ENCODE results near the gene PPP2R2C.

- no peak for TF ChIP-seq POU2F2 (IDR thresholded peaks at IDR 0.05; ENCODE audit: low read depth, low read length)
- TF ChIP-seq POLR2A (IDR thresholded peaks at IDR 0.05; ENCODE audit: low read depth, low read length) = no peak
- TF ChIP-seq POLR2AphosphoS5 (IDR thresholded peaks at IDR 0.05; ENCODE audit: low read depth, low read length) = no peak
- TF ChIP-seq SPI1 (IDR thresholded peaks at IDR 0.05; ENCODE audit: low read depth, low read length) = no peak
- TF ChIP-seq TAF1 (IDR thresholded peaks at IDR 0.05; ENCODE audit: low read depth, low read length) = no peak
- TF ChIP-seq PAX5 (IDR thresholded peaks at IDR 0.05; ENCODE audit: insufficient read depth, low read length, severe bottlenecking) = no peak
Measured at GRCh38 chr4:6516762-6517161, 44.3 kb upstream of the PPP2R2C start.
